Peyer's patch (tissue), 4 donors: ENCODE measurements around the gene TTC31.

ENCODE experiments used
- CTCF ChIP-seq, 6 experiments: fragments of 450-650 bp in 4 of 6; fragments of 200-600 bp in 2 of 6; sonication (generic) in 1 of 6; IDR thresholded peaks; one replicate each; pipeline ENCODE4 v1.5.1; 2017 to 2019; ENCODE audit warnings: antibody characterized with exemption in 6 of 6, mild to moderate bottlenecking in 3 of 6, moderate library complexity in 1 of 6
- POLR2A ChIP-seq, 2 donors: fragments of 450-650 bp; IDR thresholded peaks; one replicate each; pipeline ENCODE4 v1.5.1; 2017; ENCODE audit warnings: antibody characterized with exemption in 2 of 2, mild to moderate bottlenecking in 2 of 2, moderate library complexity in 2 of 2

- TF ChIP-seq CTCF (IDR thresholded peaks at IDR 0.05) (peak in 3 of 6 experiments; percentile 56 to 76 (median 60)), POLR2A (IDR thresholded peaks at IDR 0.05) (no peak)
These were observed 49.3 kb downstream of the TTC31 start for GRCh38 chr2:74532222-74532621.
